ENCODE measurements around the gene ST6GALNAC2.

GRCh38 chr17:76585033-76585648 lies 519 bp downstream of the ST6GALNAC2 start:
- TF ChIP-seq POLR2AphosphoS5 (IDR thresholded peaks at IDR 0.05; ENCODE audit: low read depth) (no peak), CTCF (conservative IDR thresholded peaks at IDR 0.05; ENCODE audit: low read depth in 2 of 2) (no peak)

All from GM23338 (cell line).